ENCODE data around the gene CD81.

Gene CD81

GRCh38 chr11:2367266-2368160 lies 9.6 kb upstream of the CD81 start:
- ATAC-seq = no peak
- no peak for TF ChIP-seq SNAI2 (CRISPR knock-in tag; IDR thresholded peaks at IDR 0.05)
- TF ChIP-seq ZNF8 (CRISPR knock-in tag; IDR thresholded peaks at IDR 0.05) = no peak
- no peak for TF ChIP-seq TSHZ2 (CRISPR knock-in tag; IDR thresholded peaks at IDR 0.05)
- TF ChIP-seq BACH2 (CRISPR knock-in tag; IDR thresholded peaks at IDR 0.05; ENCODE audit: borderline replicate concordance) = no peak
- TF ChIP-seq ZNF70 (CRISPR knock-in tag; IDR thresholded peaks at IDR 0.05) = no peak
- TF ChIP-seq ZC3H10 (CRISPR knock-in tag; IDR thresholded peaks at IDR 0.05) = no peak
- TF ChIP-seq RARB (CRISPR knock-in tag; IDR thresholded peaks at IDR 0.05) = no peak
- no peak for TF ChIP-seq POU6F1 (CRISPR knock-in tag; IDR thresholded peaks at IDR 0.05; ENCODE audit: borderline replicate concordance, low read depth)
- TF ChIP-seq CSRNP3 (CRISPR knock-in tag; IDR thresholded peaks at IDR 0.05) = no peak
- no peak for TF ChIP-seq PPARA (CRISPR knock-in tag; IDR thresholded peaks at IDR 0.05; ENCODE audit: borderline replicate concordance)

- no peak for TF ChIP-seq ZNF70 (CRISPR knock-in tag; IDR thresholded peaks at IDR 0.05)
- no peak for TF ChIP-seq PATZ1 (CRISPR knock-in tag; IDR thresholded peaks at IDR 0.05; ENCODE audit: borderline replicate concordance)
- no peak for TF ChIP-seq TCF4 (CRISPR knock-in tag; IDR thresholded peaks at IDR 0.05; ENCODE audit: borderline replicate concordance)
- TF ChIP-seq BACH2 (CRISPR knock-in tag; IDR thresholded peaks at IDR 0.05; ENCODE audit: borderline replicate concordance) = no peak
- no peak for TF ChIP-seq SNAI2 (CRISPR knock-in tag; IDR thresholded peaks at IDR 0.05)
- no peak for TF ChIP-seq ARNTL (CRISPR knock-in tag; IDR thresholded peaks at IDR 0.05; ENCODE audit: borderline replicate concordance, low read depth)
- TF ChIP-seq RARB (CRISPR knock-in tag; IDR thresholded peaks at IDR 0.05) = no peak
- no peak for TF ChIP-seq PPARA (CRISPR knock-in tag; IDR thresholded peaks at IDR 0.05; ENCODE audit: borderline replicate concordance)
- TF ChIP-seq TSHZ2 (CRISPR knock-in tag; IDR thresholded peaks at IDR 0.05) = no peak
- no peak for TF ChIP-seq ZNF8 (CRISPR knock-in tag; IDR thresholded peaks at IDR 0.05)
- no peak for TF ChIP-seq OSR1 (CRISPR knock-in tag; IDR thresholded peaks at IDR 0.05)
- ATAC-seq = no peak
Measured at GRCh38 chr11:2368178-2368850, 8.8 kb upstream of the CD81 start.

GRCh38 chr11:2368851-2369180 lies 8.3 kb upstream of the CD81 start:
- no peak for ATAC-seq
- TF ChIP-seq ZNF70 (CRISPR knock-in tag; IDR thresholded peaks at IDR 0.05) (no peak), RARB (CRISPR knock-in tag; IDR thresholded peaks at IDR 0.05) (no peak), CREB5 (CRISPR knock-in tag; IDR thresholded peaks at IDR 0.05; ENCODE audit: low read depth) (no peak), POU6F1 (CRISPR knock-in tag; IDR thresholded peaks at IDR 0.05; ENCODE audit: borderline replicate concordance, low read depth) (no peak), ZC3H10 (CRISPR knock-in tag; IDR thresholded peaks at IDR 0.05) (no peak), GLIS3 (CRISPR knock-in tag; IDR thresholded peaks at IDR 0.05) (no peak), ZFP3 (CRISPR knock-in tag; IDR thresholded peaks at IDR 0.05) (no peak), ARNTL (CRISPR knock-in tag; IDR thresholded peaks at IDR 0.05; ENCODE audit: borderline replicate concordance, low read depth) (no peak), ESRRG (CRISPR knock-in tag; IDR thresholded peaks at IDR 0.05) (no peak), PPARA (CRISPR knock-in tag; IDR thresholded peaks at IDR 0.05; ENCODE audit: borderline replicate concordance) (no peak)
